GM12878 (cell line): ENCODE data around the gene PCDH15. TPM values are rescaled to one million over a fixed set of nuclear protein-coding genes. Genes with fewer than 3 reads are reported as not detected.

Experiments used
- ATAC-seq: fragments of 200-7000 bp; cut with Tn5 transposase; 3 replicates; pipeline ENCODE4 v1.9.1; 2020; ENCODE audit warnings: mild to moderate bottlenecking, moderate library complexity
- BruUV-seq: library from RNA; stranded (reverse); fragments of 400-500 nt; replicated peaks from 2 replicates; lab custom pipeline; 2021; lab: Mats Ljungman, UMichigan
- CTCF ChIA-PET: fragments of 300-600 bp; sonication (Branson Sonifier 250); formaldehyde crosslinking; extraction: SDS; loops from one replicate; lab custom pipeline; 2021; ENCODE audit warnings: inconsistent platforms; lab: Yijun Ruan, JAX
- POLR2A ChIA-PET: fragments of 350-600 bp; formaldehyde crosslinking; extraction: SDS; loops from one replicate; lab custom pipeline; 2021; ENCODE audit warnings: inconsistent platforms; lab: Charles Lee
- RAD21 ChIA-PET: fragments of 300-600 bp; sonication (Branson Sonifier 250); formaldehyde crosslinking; loops from one replicate; lab custom pipeline; 2023; ENCODE audit warnings: antibody characterized with exemption; ENCODE audit not compliant: unreplicated experiment; lab: Charles Lee
- SMC1A ChIA-PET: fragments of 300-600 bp; sonication (Branson Sonifier 250); formaldehyde crosslinking; loops from one replicate; lab custom pipeline; 2023; ENCODE audit not compliant: unreplicated experiment, uncharacterized antibody; lab: Charles Lee
- DNase-seq: peaks from one replicate; pipeline ENCODE4 v3.0.0-alpha.2; 2011; ENCODE audit warnings: low read depth, low spot score
- FAIRE-seq: peaks from 3 replicates; lab custom pipeline; 2011; peaks lifted over from hg19 to GRCh38; lab: Jason Lieb, UNC
- H2AFZ ChIP-seq: 2 replicates; pipeline ENCODE4 v1.6.0; 2011; ENCODE audit warnings: low read depth, low read length, control low read depth; ENCODE audit not compliant: control insufficient read depth
- H3K27ac ChIP-seq: 2 replicates; pipeline ENCODE4 v1.5.1; 2011; ENCODE audit warnings: control low read depth; ENCODE audit not compliant: control insufficient read depth, insufficient read depth
- H3K27me3 ChIP-seq, 2 experiments: replicated peaks in 1 of 2; 2 replicates each; pipeline versions ENCODE4 v1.6.0 to v1.6.1; 2011; ENCODE audit warnings: low read length in 1 of 2; ENCODE audit not compliant: control insufficient read depth in 2 of 2, insufficient read depth in 2 of 2
- H3K36me3 ChIP-seq, 2 experiments: 2 replicates each; pipeline ENCODE4 v1.5.1; 2011; ENCODE audit warnings: low read length in 1 of 2; ENCODE audit not compliant: control insufficient read depth in 2 of 2, insufficient read depth in 2 of 2
- H3K4me1 ChIP-seq: 2 replicates; pipeline ENCODE4 v1.6.1; 2011; ENCODE audit warnings: mild to moderate bottlenecking, low read length, moderate library complexity, mixed read lengths; ENCODE audit not compliant: control insufficient read depth, insufficient read depth
- H3K4me2 ChIP-seq: 2 replicates; pipeline ENCODE4 v1.6.0; 2011; ENCODE audit warnings: control low read depth; ENCODE audit not compliant: control insufficient read depth, insufficient read depth
- H3K4me3 ChIP-seq: fragments of 200-600 bp; sonication (generic); 2 replicates; pipeline ENCODE4 v1.5.1; 2016
- H3K79me2 ChIP-seq: 2 replicates; pipeline ENCODE4 v1.6.0; 2011; ENCODE audit warnings: low read length; ENCODE audit not compliant: control insufficient read depth, insufficient read depth
- H3K9ac ChIP-seq: 2 replicates; pipeline ENCODE4 v1.8.0; 2011; ENCODE audit warnings: low read length, control low read depth, mixed read lengths; ENCODE audit not compliant: control insufficient read depth, insufficient read depth
- H3K9me3 ChIP-seq: replicated peaks from 3 replicates; pipeline ENCODE4 v1.5.1; 2011; ENCODE audit warnings: mild to moderate bottlenecking, low read length; ENCODE audit not compliant: control insufficient read depth, insufficient read depth
- H4K20me1 ChIP-seq: 2 replicates; pipeline ENCODE4 v1.6.0; 2011; ENCODE audit not compliant: control insufficient read depth, insufficient read depth
- CHD2 ChIP-seq: IDR thresholded peaks from 2 replicates; pipeline ENCODE4 v1.6.1; 2011; ENCODE audit warnings: low read depth, low read length, improper control_type of control experiment, borderline replicate concordance
- EP300 ChIP-seq, 2 experiments: fragments of 150-350 bp in 1 of 2; IDR thresholded peaks; 2 replicates each; pipeline ENCODE4 v1.6.1; 2011 to 2012; ENCODE audit warnings: low read depth in 2 of 2, low read length in 2 of 2, borderline replicate concordance in 1 of 2, improper control_type of control experiment in 1 of 2, inconsistent platforms in 1 of 2; ENCODE audit not compliant: control insufficient read depth in 1 of 2
- MTA3 ChIP-seq: IDR thresholded peaks from 2 replicates; pipeline ENCODE4 v1.6.1; 2012; ENCODE audit warnings: low read length, inconsistent platforms, borderline replicate concordance
- PAX8 ChIP-seq: fragments of 450-650 bp; IDR thresholded peaks from 2 replicates; pipeline ENCODE4 v1.6.1; 2017; ENCODE audit warnings: mild to moderate bottlenecking, moderate library complexity
- POLR2A ChIP-seq: IDR thresholded peaks from 2 replicates; pipeline ENCODE4 v1.6.1; 2011; ENCODE audit warnings: low read depth, mild to moderate bottlenecking, low read length
- YY1 ChIP-seq: IDR thresholded peaks from 2 replicates; pipeline ENCODE4 v1.6.1; 2011; ENCODE audit warnings: low read depth, mild to moderate bottlenecking, low read length
- ZNF207 ChIP-seq: fragments of 450-650 bp; IDR thresholded peaks from 2 replicates; pipeline ENCODE4 v1.6.1; 2014; ENCODE audit warnings: antibody characterized with exemption, mild to moderate bottlenecking, borderline replicate concordance
- in situ Hi-C: fragments of 300-500 bp; cut with MboI; formaldehyde crosslinking; loops from 9 replicates; pipeline ENCODE4 v1.14.3; 2018; ENCODE audit warnings: mixed read lengths
- intact Hi-C: fragments of 100-400 bp; cut with micrococcal nuclease; formaldehyde crosslinking; loops from one replicate; pipeline ENCODE4 v1.14.2; 2022; ENCODE audit not compliant: unreplicated experiment
- polyA plus RNA-seq, 11 experiments: library from polyadenylated mRNA; depleted of rRNA in 4 of 11; unstranded in 6 of 11; stranded (reverse) in 5 of 11; fragments of >200 nt; fragmentation: Nextera tagmentation in 4 of 11; fragmentation: Illumina TruSeq in 1 of 11; extraction: Ambion mirVana in 4 of 11; extraction: Trizol in 1 of 11; gene quantifications; 1 replicate in 1 of 11; 2 replicates in 10 of 11; pipeline versions ENCODE4 v1.2.1 to v1.2.3, GENCODE V29; 2011 to 2016; ENCODE audit warnings: inconsistent platforms in 2 of 11, missing spikeins in 2 of 11, low read depth in 1 of 11
- total RNA-seq, 4 experiments: library from RNA; depleted of rRNA in 3 of 4; stranded (reverse); fragments of >200 nt in 3 of 4; fragmentation: Illumina TruSeq in 1 of 4; extraction: Trizol in 1 of 4; gene quantifications; 2 replicates each; pipeline versions ENCODE4 v1.2.1 to v1.2.3, GENCODE V29; 2013 to 2021
- TF ChIP-seq, protein P1 (sequence below): fragments of 450-650 bp; formaldehyde crosslinking; IDR thresholded peaks from 2 replicates; pipeline ENCODE4 v1.4.0; 2020; ENCODE audit warnings: mild to moderate bottlenecking, moderate library complexity

Gene PCDH15
- total and polyA plus RNA-seq, 10 of the 15 experiments (the other 5 are each of a cell fraction or from before 2014, with no cell fraction given): 0.03 to 0.52 (median 0.07) TPM; not detected in 6

DNA sequence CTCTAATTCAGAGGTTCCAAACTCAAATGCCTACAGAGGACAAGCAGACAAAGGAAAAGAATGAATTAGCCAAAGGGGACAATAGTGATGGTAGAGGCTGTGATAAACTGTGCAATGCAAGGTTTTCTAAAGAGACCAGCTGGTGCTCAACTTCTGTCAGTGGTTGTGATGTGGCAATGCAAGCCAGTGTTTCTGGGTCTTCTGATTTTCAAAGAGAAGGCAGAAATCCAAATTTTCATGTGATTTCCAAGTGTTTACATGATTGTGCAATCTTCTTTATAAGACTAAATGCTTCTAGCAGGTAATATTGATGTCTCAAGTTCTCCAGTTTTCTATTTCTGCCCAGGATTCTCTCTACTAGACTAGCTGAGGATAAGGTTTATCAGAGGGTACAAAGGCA, 135.9 kb downstream of the PCDH15 start (continued):
- TF ChIP-seq YY1: no peak
- TF ChIP-seq PAX8: no peak
- TF ChIP-seq EP300 (IDR thresholded peaks at IDR 0.05; ENCODE audit: borderline replicate concordance in 1 of 2, control insufficient read depth in 1 of 2, low read depth in 2 of 2, low read length in 2 of 2): no peak

DNA sequence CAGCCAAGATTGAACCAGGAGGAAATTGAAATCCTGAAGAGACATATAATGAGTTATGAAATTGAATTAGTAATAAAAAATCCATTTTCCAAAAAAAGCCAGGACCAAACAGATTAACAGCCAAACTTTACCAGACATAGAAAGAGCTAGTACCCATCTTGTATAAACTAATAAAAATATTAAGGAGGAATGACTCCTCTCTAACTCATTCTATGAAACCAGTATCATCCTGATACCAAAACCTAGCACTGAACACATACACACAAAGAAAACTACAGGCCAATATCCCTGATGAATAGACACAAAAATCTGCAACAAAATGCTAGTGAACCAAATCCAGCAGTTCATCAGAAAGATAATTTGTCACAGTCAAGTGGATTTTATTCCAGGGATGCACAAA, 140.6 kb downstream of the PCDH15 start:
- DNase-seq: no peak
- Histone ChIP-seq H4K20me1 (no peaks in the 10 kb centered on the region), H3K79me2 (no peaks in the 10 kb centered on the region), H3K27ac (no peak overlapping the region), H3K4me3 (no peak overlapping the region), H3K9ac (no peak overlapping the region), H3K4me2 (no peak overlapping the region), H3K36me3 (no peaks in the 10 kb centered on the region), H3K9me3 (no peaks in the 10 kb centered on the region), H2AFZ (no peak overlapping the region), H3K4me1 (no peaks in the 10 kb centered on the region), H3K27me3 (no peaks in the 10 kb centered on the region)
- BruUV-seq: no TSS peak
- TF ChIP-seq, protein P1, sequence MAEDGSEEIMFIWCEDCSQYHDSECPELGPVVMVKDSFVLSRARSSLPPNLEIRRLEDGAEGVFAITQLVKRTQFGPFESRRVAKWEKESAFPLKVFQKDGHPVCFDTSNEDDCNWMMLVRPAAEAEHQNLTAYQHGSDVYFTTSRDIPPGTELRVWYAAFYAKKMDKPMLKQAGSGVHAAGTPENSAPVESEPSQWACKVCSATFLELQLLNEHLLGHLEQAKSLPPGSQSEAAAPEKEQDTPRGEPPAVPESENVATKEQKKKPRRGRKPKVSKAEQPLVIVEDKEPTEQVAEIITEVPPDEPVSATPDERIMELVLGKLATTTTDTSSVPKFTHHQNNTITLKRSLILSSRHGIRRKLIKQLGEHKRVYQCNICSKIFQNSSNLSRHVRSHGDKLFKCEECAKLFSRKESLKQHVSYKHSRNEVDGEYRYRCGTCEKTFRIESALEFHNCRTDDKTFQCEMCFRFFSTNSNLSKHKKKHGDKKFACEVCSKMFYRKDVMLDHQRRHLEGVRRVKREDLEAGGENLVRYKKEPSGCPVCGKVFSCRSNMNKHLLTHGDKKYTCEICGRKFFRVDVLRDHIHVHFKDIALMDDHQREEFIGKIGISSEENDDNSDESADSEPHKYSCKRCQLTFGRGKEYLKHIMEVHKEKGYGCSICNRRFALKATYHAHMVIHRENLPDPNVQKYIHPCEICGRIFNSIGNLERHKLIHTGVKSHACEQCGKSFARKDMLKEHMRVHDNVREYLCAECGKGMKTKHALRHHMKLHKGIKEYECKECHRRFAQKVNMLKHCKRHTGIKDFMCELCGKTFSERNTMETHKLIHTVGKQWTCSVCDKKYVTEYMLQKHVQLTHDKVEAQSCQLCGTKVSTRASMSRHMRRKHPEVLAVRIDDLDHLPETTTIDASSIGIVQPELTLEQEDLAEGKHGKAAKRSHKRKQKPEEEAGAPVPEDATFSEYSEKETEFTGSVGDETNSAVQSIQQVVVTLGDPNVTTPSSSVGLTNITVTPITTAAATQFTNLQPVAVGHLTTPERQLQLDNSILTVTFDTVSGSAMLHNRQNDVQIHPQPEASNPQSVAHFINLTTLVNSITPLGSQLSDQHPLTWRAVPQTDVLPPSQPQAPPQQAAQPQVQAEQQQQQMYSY (CRISPR knock-in tag): no peak
- TF ChIP-seq POLR2A: no peak
- no peak for TF ChIP-seq CHD2
- TF ChIP-seq MTA3: no peak
- TF ChIP-seq ZNF207: no peak
- intact Hi-C loops: no loop called here
- ChIA-PET CTCF (no interaction called here), POLR2A (no interaction called here), RAD21 (no interaction called here), SMC1A (no interaction called here)
- no peak for ATAC-seq
- FAIRE-seq: no peak
- in situ Hi-C loops: no loop called here
